Cardiac muscle cell (in vitro differentiated cells and primary cell): ENCODE results near the gene SGCA. TPM values are rescaled to one million over a fixed set of nuclear protein-coding genes. Genes with fewer than 3 reads are reported as not detected.

ENCODE experiments used
- DNase-seq, 2 donors: peaks; one replicate each; pipeline versions ENCODE4 v3.0.0 to v3.0.0-alpha.2; 2010 to 2017; ENCODE audit warnings: low read depth in 1 of 2, low spot score in 1 of 2
- H3K27ac ChIP-seq: fragments of 200-600 bp; sonication (generic); 2 replicates; pipeline ENCODE4 v1.5.1; 2016
- H3K27me3 ChIP-seq: fragments of 200-600 bp; sonication (generic); 2 replicates; pipeline ENCODE4 v1.6.0; 2016; ENCODE audit warnings: control low read depth
- H3K36me3 ChIP-seq: fragments of 200-600 bp; sonication (generic); 2 replicates; pipeline ENCODE4 v1.5.1; 2016; ENCODE audit warnings: control low read depth
- H3K4me1 ChIP-seq: fragments of 200-600 bp; sonication (generic); 2 replicates; pipeline ENCODE4 v1.8.1; 2017; ENCODE audit warnings: low read depth, mild to moderate bottlenecking, mixed run types
- H3K4me3 ChIP-seq: fragments of 200-600 bp; sonication (generic); 2 replicates; pipeline ENCODE4 v1.5.1; 2016; ENCODE audit warnings: mild to moderate bottlenecking
- H3K9me3 ChIP-seq: fragments of 200-600 bp; sonication (generic); 2 replicates; pipeline ENCODE4 v1.5.1; 2017; ENCODE audit warnings: low read depth, mild to moderate bottlenecking, control low read depth
- polyA plus RNA-seq: library from polyadenylated mRNA; unstranded; fragments of >200 nt; fragmentation: Nextera tagmentation; extraction: Ambion mirVana; gene quantifications from 2 replicates; pipeline ENCODE4 v1.2.1, GENCODE V29; 2016
- total RNA-seq: library from RNA; depleted of rRNA; stranded (reverse); fragments of >200 nt; gene quantifications from 2 replicates; pipeline ENCODE4 v1.2.3, GENCODE V29; 2016
- TF ChIP-seq, protein P1 (sequence below): IDR thresholded peaks from 2 replicates; pipeline ENCODE4 v1.5.1; 2012; ENCODE audit warnings: low read depth, mild to moderate bottlenecking, low read length

Gene SGCA
- total and polyA plus RNA-seq, 2 experiments from 2014 or later, result 63.3 to 69.9 TPM

DNA sequence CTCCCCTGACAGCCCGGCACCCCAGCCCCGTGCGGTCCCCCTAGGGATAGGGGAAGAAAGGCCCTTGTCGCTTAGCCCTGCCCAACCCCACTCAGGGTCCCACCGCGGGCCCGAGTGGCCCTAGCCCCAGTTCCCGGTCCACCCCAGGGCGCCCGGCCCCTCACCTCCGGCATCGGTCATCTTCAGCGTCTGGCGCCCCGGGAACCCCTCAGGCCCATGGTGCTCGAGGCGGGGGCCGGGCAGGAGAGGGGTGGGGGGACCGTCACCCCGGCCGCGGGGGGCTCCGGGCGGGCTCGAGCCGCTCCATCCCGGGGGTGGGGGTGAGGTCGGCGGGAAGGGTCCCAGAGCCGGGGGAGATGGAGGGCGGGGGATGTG is 36.5 kb upstream of the SGCA start:
- no peaks in the 10 kb centered on the region for H3K9me3 ChIP-seq
- H3K4me1 ChIP-seq, result peaks cover 12% of the 10 kb centered on the region
- H3K4me3 ChIP-seq, result peak overlapping the region; percentile 33
- H3K27ac ChIP-seq, result no peak overlapping the region
- DNase-seq, result no peak
- peaks cover 28% of the 10 kb centered on the region for H3K27me3 ChIP-seq
- no peaks in the 10 kb centered on the region for H3K36me3 ChIP-seq
- TF ChIP-seq, protein P1, sequence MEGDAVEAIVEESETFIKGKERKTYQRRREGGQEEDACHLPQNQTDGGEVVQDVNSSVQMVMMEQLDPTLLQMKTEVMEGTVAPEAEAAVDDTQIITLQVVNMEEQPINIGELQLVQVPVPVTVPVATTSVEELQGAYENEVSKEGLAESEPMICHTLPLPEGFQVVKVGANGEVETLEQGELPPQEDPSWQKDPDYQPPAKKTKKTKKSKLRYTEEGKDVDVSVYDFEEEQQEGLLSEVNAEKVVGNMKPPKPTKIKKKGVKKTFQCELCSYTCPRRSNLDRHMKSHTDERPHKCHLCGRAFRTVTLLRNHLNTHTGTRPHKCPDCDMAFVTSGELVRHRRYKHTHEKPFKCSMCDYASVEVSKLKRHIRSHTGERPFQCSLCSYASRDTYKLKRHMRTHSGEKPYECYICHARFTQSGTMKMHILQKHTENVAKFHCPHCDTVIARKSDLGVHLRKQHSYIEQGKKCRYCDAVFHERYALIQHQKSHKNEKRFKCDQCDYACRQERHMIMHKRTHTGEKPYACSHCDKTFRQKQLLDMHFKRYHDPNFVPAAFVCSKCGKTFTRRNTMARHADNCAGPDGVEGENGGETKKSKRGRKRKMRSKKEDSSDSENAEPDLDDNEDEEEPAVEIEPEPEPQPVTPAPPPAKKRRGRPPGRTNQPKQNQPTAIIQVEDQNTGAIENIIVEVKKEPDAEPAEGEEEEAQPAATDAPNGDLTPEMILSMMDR, result no peak

GRCh38 chr17:50129728-50130558 is 35.9 kb upstream of the SGCA start, which contains the start of gene SAMD14:
Gene SAMD14 (minus strand): TSS chr17:50130160. CDS start chr17:50124959, 5,201 bp downstream.
- Histone ChIP-seq H3K27ac (no peak within 1 kb of the TSS), H3K4me3 (peak within 1 kb of the TSS; percentile 33), H3K4me1 (peaks cover 12% of the 10 kb centered on the region), H3K36me3 (no peaks in the 10 kb centered on the region), H3K27me3 (peaks cover 28% of the 10 kb centered on the region), H3K9me3 (no peaks in the 10 kb centered on the region)
- TF ChIP-seq, protein P1, result no peak
- peak in 1 of 2 donors; percentile 55 for DNase-seq

DNA sequence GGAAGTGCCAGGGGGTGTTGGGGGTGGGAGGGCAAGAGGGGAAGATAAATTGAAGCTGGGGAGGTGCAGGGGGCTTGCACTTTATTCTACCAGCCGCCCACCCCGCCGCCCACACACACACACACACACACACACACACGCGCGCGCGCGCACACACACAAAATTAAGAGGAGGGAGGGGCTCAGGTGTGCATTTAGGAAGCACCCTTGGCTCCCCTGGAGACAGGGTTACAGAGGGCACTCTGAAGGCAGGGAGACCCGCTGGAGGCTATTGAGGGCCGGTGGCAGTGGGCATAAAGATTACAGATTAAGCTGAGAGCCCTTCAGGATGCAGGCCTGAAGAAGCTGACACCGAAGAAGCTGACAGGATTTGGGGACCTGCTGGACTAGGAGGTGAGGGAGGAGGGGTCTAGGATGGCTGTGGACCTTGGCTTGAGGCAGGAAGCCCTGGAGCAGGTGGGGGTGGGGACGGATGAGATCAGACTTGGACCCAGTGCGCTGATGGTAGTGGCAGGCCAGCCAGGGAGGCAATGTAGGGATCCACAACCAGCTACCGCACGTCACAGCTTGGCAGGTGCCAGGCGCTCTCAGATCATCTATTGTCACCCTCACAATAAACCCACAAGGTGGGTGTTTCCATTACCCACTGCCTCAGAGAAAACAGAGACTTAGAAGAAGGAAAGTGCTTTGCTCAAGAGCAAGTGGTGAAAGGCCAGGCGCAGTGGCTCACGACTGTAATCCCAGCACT is 35.1 kb upstream of the SGCA start:
- TF ChIP-seq, protein P1, result no peak
- no peak for DNase-seq
- Histone ChIP-seq H3K36me3 (peaks cover 2% of the 10 kb centered on the region), H3K27ac (no peak overlapping the region), H3K9me3 (no peaks in the 10 kb centered on the region), H3K4me3 (peak overlapping the region; percentile 33), H3K4me1 (peaks cover 12% of the 10 kb centered on the region), H3K27me3 (peaks cover 28% of the 10 kb centered on the region)

GRCh38 chr17:50132104-50132794 is 33.6 kb upstream of the SGCA start:
- TF ChIP-seq, protein P1, result no peak
- Histone ChIP-seq H3K4me1 (peaks cover 12% of the 10 kb centered on the region), H3K27me3 (peaks cover 28% of the 10 kb centered on the region), H3K4me3 (no peak overlapping the region), H3K36me3 (peaks cover 9% of the 10 kb centered on the region), H3K27ac (peak overlapping the region; percentile 56), H3K9me3 (no peaks in the 10 kb centered on the region)
- no peak for DNase-seq

GRCh38 chr17:50133028-50133768 is 32.6 kb upstream of the SGCA start:
- TF ChIP-seq, protein P1, result no peak
- Histone ChIP-seq H3K36me3 (peaks cover 18% of the 10 kb centered on the region), H3K27ac (peak overlapping the region; percentile 56), H3K27me3 (peaks cover 28% of the 10 kb centered on the region), H3K9me3 (no peaks in the 10 kb centered on the region), H3K4me3 (no peak overlapping the region), H3K4me1 (peaks cover 12% of the 10 kb centered on the region)
- DNase-seq, result peak in 1 of 2 donors; percentile 40
